ENCODE results near the gene GOSR2. TPM values are rescaled to one million over a fixed set of nuclear protein-coding genes. Genes with fewer than 3 reads are reported as not detected.

Gene GOSR2
- total RNA-seq, 4 donors from 2014 or later: 28.5 to 37.6 (median 30.3) TPM

DNA sequence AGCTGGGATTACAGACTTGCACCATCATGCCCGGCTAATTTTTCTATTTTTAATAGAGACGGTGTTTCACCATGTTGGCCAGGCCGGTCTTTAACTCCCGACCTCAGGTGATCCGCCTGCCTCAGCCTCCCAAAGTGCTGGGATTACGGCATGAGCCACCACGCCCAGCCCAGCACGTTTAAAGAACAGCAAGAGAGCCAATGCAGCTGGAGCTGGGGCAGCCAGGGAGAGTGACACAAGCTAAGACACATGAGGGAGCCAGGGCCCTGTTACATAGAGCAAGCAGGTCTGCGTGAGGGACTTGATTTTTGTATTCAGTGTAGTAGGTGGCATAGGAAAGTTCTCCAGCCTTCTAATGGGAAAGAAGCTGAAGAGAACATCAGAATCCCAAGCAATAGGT, 21.7 kb upstream of the GOSR2 start:
- no peak overlapping the region for H3K4me3 ChIP-seq (ENCODE audit: low read depth, poor library complexity, severe bottlenecking)
- intact Hi-C loops (cut with DNase I; ENCODE audit: low total_unique reads): no loop called here
- no peak for DNase-seq (ENCODE audit: low spot score in 2 of 2)
- no peak for TF ChIP-seq POLR2A (IDR thresholded peaks at IDR 0.05)
- no peak for TF ChIP-seq CTCF (IDR thresholded peaks at IDR 0.05)
- WGBS, 2 donors: 55 to 56% methylated on average over 9 of the region's 9 CpGs

DNA sequence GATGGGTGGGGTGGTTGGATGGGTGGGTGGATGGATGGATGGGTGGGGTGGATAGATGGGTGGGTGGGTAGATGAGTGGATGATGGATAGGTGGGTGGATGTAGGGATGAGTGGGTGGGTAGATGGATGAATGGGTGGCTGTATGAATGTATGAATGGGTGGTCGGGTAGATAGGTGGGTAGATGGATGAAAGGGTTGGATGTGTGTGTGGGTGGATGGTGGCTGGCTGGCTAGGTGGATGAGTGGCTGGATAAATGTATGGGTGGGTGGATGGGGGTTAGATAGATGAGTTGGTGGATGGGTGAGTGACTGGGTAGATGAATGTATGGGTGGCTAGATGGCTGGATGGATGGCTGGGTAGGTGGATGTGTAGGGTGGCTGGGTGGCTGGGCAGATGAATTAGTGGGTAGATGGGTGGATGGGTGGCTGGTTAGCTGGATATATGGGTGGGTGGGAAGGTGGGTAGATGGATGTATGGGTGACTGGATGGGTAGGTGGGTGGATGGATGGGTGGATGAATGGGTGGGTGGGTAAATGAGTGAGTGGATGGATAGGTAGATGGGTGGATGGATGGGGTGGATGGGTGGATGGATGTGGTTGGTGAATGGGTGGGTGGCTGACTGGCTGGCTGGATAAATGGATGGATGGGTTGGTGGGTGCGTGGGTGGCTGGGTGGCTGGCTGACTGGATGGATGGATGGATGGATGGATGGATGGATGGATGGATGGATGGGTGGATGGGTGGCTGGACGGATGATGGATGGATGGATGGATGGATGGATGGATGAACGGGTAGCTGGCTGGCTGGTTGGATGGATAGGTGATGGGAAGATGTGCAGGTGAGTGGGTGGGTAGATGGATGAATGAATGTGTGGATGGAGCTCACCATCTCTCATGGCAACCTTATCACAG, 18.9 kb upstream of the GOSR2 start:
- DNase-seq (ENCODE audit: low spot score in 2 of 2): peak in 1 of 2 donors; percentile 78
- H3K4me3 ChIP-seq (ENCODE audit: low read depth, poor library complexity, severe bottlenecking): no peak overlapping the region
- WGBS, 2 donors: 87 to 97% methylated on average over 4 of the region's 4 CpGs
- TF ChIP-seq POLR2A (IDR thresholded peaks at IDR 0.05) (no peak), CTCF (IDR thresholded peaks at IDR 0.05) (no peak)
- intact Hi-C loops (cut with DNase I; ENCODE audit: low total_unique reads): no loop called here

DNA sequence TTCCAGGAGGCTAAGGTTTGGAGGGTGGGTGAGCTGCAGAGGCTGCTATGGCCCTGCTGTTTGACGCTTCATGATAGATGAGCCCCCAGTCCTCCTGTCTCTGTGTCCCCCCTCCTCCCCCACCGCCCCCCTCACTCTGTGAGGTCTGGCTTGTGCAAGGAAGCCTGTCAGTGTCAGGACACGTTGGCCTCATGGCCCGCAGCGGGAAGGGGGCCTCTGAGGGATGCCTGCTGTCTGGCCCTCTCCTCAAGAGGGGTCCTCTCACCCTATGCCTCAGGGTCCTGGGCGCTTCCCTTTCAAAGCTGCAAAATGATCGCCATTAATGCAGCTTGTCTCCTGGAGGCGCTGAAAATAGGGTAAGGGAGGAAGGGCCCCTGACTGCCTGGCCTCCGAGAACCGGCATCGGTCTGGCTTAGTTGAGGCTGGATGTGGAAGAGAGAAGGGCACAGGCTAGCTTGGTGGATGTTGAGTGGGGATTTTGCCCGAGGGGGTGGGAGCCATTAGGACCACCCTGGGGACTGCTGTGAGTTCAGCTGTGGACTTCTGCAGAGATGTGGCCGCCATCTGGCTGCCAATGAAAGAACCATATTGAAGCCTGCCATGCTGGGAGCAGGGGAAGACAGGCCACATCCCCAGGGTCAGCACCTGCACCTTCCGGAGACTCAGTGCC, 14.8 kb upstream of the GOSR2 start:
- no peak overlapping the region for H3K4me3 ChIP-seq (ENCODE audit: low read depth, poor library complexity, severe bottlenecking)
- DNase-seq (ENCODE audit: low spot score in 2 of 2): no peak
- intact Hi-C loops (cut with DNase I; ENCODE audit: low total_unique reads): no loop called here
- TF ChIP-seq CTCF (IDR thresholded peaks at IDR 0.05) (no peak), POLR2A (IDR thresholded peaks at IDR 0.05) (no peak)
- 60 to 69% methylated on average over 14 of the region's 14 CpGs for WGBS, 2 donors

- 66 to 75% methylated on average over 10 of the region's 10 CpGs for WGBS, 2 donors
- TF ChIP-seq CTCF (IDR thresholded peaks at IDR 0.05) (no peak), POLR2A (IDR thresholded peaks at IDR 0.05) (no peak)
- DNase-seq (ENCODE audit: low spot score in 2 of 2): no peak
- intact Hi-C loops (cut with DNase I; ENCODE audit: low total_unique reads): no loop called here
- H3K4me3 ChIP-seq (ENCODE audit: low read depth, poor library complexity, severe bottlenecking): no peak overlapping the region
Measured at GRCh38 chr17:46910179-46910927, 12.6 kb upstream of the GOSR2 start.

DNA sequence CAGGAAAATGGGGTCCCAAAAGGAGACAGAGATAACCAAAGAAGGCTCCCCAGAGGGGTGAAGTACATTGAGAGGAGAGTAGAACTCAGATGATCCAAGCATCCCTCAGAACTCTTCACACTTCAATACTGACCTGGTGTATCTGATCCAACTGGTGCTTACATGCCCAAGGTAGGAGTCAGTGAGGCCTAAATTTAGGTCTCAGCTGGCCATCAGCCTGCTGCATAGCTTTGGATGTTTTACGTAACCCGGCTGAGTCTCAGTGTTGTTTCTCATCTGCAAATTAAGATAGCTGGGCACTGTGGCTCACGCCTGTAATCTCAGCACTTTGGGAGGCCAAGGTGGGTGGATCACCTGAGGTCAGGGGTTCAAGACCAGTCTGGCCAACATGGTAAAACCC, 11.6 kb upstream of the GOSR2 start:
- intact Hi-C loops (cut with DNase I; ENCODE audit: low total_unique reads): no loop called here
- no peak overlapping the region for H3K4me3 ChIP-seq (ENCODE audit: low read depth, poor library complexity, severe bottlenecking)

More for the DNA sequence above, 11.6 kb upstream of the GOSR2 start:
- TF ChIP-seq CTCF (IDR thresholded peaks at IDR 0.05): no peak
- no peak for TF ChIP-seq POLR2A (IDR thresholded peaks at IDR 0.05)
- 81 to 94% methylated on average over 3 of the region's 3 CpGs for WGBS, 2 donors
- no peak for DNase-seq (ENCODE audit: low spot score in 2 of 2)
